H54 (cell line): ENCODE measurements around the gene MRPS27.
"Not testable (repeated sequence)": the region's sequence is repeated elsewhere in the genome, so short reads cannot be mapped to it uniquely, and the experiment has no call there.

Experiments
- DNase-seq: peaks from one replicate; pipeline ENCODE4 v3.0.0; 2011; ENCODE audit warnings: low spot score, mixed read lengths; ENCODE audit not compliant: insufficient read length
- FAIRE-seq: peaks from 3 replicates; lab custom pipeline; 2011; peaks lifted over from hg19 to GRCh38; lab: Jason Lieb, UNC
- POLR2A ChIP-seq: IDR thresholded peaks from 2 replicates; pipeline ENCODE4 v1.6.1; 2011; ENCODE audit warnings: low read depth, mild to moderate bottlenecking, low read length

Gene MRPS27

DNA sequence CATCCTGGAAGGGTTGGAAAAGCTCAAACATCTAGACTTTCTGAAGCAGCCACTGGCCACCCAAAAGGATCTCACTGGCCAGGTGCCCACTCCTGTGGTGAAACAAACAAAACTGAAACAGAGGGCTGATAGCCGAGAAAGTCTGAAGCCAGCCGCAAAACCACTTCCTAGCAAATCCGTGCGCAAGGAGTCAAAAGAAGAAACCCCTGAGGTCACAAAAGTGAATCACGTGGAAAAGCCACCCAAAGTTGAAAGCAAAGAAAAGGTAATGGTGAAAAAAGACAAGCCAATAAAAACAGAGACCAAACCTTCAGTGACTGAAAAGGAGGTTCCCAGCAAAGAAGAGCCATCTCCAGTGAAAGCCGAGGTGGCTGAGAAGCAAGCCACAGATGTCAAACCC is 125.2 kb downstream of the MRPS27 start:
- no peak for FAIRE-seq

DNA sequence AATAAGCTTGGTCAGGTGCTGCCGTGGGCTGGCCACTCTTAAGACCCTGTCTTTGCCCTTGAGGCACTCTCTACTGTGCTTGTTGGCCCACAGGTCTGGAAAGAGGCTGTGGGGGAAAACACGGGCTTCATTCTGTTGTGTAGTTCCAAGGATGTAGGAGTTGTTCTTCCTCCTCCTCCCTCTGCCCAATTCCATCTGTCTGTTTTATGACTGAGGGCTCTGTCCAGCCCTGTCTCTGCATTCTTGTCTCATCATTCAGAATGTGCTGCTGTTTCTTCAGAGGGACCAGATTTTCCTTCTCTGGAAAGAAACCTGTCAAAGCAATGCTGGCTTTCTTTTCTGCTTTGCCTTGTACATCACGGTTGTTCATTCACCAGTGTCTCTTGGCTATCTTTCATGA is 128.6 kb downstream of the MRPS27 start:
- no peak for DNase-seq
- TF ChIP-seq POLR2A: no peak
- FAIRE-seq: no peak

More for the DNA sequence above, 125.2 kb downstream of the MRPS27 start:
- DNase-seq: no peak
- TF ChIP-seq POLR2A: no peak

DNA sequence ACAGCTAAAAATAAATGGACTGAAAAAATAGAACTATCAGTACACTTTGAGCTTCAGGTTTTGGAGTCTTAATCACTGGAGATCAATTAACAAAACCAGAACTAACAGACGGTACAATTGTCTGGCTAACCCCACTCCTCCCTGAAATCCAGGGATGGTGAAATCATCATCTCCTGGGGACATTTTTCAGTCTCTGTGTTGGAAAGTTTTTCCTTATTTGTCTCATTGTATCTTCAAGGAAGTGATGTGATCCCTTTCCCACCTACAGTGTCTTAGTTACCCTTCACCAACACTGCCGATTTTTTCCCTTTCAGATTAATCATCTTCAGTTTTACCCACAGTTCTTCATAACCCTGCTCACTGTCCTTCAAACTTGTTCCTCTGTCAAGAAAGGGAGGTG is 130.9 kb downstream of the MRPS27 start:
- TF ChIP-seq POLR2A: no peak
- DNase-seq: no peak
- FAIRE-seq: no peak

DNA sequence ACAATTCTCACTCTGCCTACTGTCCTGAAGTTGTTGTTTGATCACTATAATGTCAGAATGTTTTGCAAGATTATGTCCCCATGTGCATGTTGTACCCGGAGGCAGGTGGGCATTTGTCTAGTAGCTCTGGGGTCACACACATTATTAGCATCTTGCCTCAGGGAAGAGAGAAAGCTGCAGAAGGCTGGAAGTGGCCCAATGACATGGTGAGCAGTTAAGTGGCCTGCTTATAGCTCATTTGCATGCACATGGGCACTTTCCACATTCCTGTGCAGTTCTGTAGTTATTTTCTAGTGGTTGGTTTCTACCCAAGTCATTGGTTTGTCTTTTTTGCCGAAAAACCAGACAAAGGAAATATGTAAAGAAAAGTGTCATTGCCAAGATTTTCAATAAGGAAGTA is 131.9 kb downstream of the MRPS27 start:
- DNase-seq: no peak
- FAIRE-seq: no peak
- TF ChIP-seq POLR2A: no peak

DNA sequence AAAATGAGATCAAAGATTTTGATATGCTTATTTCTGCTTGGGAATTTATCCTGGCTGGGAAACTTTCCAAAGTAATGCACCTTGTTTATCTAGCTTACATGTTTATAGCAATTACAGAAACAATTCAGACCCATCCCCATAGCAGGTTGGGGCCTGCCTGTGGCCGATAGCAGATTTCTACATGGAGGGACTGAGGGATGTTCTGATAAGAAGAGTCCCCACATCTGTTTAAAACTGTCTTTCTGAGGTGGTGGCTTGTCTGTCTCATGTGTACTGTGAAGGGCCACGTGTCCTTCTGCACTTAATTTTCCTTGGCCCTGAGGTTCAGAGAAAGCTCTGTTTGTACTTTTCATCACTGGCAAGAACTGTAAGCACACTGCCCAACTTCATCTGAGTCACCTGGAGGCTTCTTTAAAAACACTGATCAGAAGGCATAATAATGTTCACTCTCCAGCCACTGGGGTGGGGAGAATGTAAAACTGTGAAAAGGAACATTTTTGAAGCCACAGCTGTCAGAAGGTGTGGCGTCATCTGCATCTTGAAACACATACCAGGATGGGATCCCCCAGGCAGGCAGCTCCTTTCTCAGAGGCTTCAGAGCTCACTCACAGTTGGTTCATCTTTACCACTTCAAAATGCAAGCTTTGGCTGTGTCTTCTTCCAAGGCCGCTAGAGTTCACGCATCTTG is 132.5 kb downstream of the MRPS27 start:
- TF ChIP-seq POLR2A: no peak
- no peak for FAIRE-seq

DNA sequence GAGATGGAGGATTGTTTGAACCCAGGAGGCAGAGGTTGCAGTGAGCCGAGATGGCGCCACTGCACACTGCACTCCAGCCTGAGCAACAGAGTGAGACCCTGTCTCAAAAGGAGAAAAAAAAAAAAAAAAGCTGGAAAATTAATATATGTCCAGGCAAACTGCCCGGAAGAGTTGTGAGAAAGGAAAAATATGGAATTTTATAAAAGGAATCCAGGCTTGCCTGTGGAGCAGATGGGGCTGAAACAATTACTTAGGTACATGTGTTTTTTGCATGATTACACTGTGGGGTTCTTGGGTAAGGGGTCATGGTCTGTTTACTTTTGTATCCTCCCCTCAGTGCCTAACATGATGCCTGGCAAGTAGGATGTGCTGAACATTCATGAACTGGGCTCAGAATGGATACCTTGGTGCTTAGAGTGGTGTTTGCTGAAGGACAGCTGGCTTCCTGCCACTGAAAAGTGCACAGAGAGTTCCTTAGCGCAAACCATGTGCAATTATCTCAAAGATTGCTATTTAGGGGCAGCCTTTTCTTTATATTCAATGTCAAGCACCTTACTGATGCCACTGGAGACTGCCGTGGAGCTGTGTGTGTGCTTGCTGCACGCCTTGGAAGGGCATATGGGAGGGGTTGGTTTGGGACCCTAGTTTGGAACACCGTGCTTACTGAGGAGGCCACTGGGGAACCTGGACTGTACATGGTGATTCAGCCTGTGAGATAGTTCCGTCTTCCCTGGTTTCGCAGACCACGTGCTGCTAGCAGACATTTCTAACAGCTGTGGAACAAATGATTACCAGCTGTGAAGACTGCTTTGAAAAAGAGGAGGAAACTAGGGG is 134.3 kb downstream of the MRPS27 start:
- FAIRE-seq (no peak), DNase-seq (no peak)
- TF ChIP-seq POLR2A: no peak

More for the DNA sequence above, 132.5 kb downstream of the MRPS27 start:
- no peak for DNase-seq

DNA sequence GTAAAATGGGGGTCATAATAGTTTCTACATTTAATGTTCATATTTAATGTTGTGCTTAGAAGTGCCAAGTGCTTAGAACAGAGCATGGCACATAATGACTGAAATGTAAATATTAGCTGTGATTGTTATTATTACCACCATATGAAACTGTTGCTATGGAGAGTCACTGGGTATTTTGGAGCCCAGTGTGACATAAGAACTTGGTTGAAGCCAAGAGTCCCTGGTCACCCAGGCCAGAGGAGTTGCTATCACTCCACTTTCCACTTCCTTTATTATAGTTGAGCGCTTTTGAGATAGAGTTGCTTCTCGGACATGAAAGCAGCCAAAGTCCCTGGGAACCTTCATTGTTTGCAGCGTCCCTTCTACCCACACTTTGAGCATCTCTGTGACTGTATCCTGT is 135.6 kb downstream of the MRPS27 start:
- DNase-seq (no peak), FAIRE-seq (no peak)
- no peak for TF ChIP-seq POLR2A

DNA sequence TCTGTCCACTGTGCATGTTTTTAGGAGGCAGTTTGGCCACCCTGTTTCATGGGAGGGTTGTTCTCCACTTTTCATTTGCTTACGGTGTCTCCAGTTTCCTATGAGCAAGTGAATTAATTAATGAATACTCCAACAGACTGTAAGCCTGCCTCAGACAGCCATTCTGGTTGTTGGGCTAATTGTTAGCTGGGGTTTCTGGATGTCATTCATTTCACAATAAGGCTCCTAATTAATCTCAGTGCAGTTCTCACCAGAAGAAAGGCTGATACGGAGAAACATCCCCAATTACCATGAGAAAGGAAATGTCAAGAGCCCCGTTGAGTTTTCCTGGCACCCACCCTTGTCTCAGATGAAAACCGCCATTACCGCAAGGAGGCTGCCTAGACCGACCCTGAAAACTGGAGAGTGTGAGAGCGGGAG is 136.9 kb downstream of the MRPS27 start:
- DNase-seq (no peak), FAIRE-seq (no peak)
- no peak for TF ChIP-seq POLR2A

DNA sequence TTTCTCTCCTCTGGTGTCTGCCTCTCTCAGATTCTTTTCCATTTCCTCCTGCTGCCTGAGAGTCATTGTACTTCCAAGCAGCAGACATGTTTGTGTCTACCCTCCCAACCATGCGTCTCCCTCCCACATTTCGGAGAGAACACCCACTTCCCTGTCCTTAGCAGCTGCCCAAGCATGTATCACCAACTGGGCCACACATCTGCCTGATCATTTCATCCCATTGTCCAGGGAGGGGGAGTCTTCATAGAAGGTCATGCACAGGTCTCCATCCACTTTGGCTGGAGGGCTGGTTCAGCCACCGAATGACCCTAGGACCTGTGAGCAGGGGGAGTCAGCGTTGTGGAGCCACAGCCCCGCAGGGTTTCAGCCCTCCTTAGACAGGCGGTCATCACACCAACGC is 137.4 kb downstream of the MRPS27 start:
- DNase-seq (no peak), FAIRE-seq (no peak)
- no peak for TF ChIP-seq POLR2A

DNA sequence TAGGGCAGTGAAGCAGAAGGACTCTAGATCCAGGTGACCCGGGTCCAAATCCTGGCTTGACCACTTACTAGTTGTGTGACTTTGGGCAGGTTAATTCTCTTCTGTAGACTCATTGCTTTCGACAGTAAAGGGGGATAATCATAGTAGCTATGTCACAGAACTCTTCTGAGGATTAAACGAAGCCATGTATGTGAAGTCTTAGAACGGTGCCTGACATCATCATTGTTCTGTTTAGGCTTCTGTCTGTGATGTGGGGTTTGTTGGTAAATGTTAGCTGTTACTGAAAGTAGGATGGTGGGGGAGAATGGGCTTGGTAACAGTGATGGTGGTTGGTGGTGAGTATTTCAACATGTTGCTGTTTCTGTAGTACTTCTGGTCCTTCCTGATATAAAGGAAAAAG is 139.1 kb downstream of the MRPS27 start:
- DNase-seq (no peak), FAIRE-seq (no peak)
- no peak for TF ChIP-seq POLR2A

DNA sequence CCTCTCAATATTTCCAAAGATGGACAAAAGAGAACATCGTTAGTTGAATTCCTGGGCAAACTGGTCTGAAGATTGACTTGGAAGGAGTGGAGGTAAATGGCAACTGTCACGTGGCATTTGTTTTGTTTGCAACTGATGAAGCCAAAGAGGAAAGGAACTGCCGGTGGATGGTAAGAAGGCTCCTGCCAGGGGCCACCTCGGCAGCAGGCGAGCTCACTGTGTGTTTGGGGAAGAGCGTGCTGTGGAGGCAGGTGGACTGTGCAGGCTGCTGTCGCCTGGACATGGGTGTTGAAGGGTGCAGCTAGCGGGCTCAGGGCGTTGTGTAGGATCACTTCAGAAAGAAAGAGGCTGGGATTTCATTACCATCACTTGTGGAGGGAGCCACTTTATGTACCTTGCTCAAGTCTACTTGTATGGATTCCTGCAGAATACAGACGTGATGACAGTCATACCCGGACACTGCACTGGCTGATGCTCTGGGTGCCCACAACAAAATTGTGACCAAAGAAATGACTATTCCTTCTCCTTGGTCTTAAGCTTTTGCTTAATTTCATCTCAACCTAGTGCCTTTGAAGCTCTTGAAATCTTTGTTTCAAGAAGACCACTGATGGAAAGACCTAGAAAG is 140.1 kb downstream of the MRPS27 start:
- FAIRE-seq (no peak), DNase-seq (no peak)
- TF ChIP-seq POLR2A: no peak

DNA sequence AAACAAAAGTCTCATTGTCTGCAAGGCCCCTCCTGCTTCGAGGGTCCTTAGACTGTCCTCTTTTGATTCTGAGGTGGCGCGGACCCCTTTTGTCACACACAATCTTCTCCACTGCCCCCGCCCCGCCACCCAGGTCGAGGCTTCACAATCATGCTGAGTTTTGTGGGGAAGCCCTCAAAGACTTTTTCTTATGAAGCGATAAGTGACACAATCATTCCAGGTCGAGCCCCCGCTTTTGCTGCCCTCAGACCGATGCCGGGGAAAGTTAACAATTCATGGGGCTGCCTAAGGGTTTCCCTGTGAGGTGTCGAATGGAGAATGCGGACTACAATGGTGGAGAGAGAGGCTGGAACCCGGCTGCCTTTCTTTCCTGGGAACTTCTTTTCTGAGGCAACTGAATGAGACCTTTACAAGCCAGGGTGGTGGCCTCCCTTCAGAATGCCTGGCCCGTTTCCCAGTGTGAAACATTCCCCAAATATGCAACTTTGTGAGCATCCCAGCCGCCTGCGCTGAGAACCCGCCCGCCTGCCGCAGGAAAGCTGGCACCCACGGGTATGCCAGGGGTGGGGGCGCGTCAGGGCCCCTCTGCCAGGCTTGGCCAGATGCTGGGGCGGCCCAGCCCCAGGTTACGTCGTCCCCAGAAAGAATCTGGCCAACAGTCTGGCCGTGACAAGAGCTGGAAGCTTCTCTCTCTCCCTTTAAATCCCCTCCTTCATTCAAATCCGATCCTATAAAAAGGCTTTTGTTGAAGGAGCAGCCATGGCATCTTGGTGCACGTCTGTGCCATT is 140.8 kb downstream of the MRPS27 start:
- FAIRE-seq (peak; percentile 41), DNase-seq (peak; percentile 87)
- no peak for TF ChIP-seq POLR2A

DNA sequence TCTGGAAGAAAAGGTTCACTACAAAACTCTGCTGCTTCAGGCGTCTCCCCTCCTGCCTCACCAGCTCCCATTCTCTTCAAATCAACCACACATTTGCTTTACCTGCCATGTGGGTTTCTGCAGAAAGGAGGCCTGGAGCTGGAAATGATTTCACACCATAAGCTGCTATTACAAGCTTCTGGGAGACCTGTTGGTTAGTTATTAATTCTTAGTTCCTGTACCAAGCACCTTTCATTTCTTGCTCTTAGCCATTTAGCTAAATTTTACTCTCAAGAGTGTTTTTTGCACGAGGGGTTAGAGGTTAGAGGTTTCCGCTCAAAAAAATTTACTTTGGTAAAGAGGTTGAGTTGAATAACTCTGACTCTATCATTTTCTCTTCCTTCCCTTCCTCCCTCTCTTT is 142.5 kb downstream of the MRPS27 start:
- FAIRE-seq: no peak
- no peak for TF ChIP-seq POLR2A
- DNase-seq: no peak

DNA sequence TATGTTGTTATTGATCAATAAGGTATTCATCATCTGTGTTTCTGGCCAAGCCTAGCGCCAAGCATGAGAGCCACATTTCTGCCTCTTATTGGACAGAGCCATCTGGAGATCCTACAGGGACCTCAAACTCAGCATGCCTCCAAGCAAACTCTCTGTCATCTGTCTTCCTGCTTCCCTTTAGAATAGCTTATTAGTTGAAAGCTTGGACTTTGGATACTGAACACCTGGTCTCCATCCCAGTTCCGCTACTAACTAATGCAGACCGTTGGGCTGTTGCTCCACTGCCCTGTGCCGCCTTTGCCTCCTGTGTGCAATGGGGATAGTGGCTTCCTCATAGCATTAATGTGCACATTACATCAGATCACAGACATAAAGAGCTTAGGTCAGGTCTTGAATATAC is 147.3 kb downstream of the MRPS27 start:
- DNase-seq: no peak
- no peak for FAIRE-seq
- TF ChIP-seq POLR2A: no peak

DNA sequence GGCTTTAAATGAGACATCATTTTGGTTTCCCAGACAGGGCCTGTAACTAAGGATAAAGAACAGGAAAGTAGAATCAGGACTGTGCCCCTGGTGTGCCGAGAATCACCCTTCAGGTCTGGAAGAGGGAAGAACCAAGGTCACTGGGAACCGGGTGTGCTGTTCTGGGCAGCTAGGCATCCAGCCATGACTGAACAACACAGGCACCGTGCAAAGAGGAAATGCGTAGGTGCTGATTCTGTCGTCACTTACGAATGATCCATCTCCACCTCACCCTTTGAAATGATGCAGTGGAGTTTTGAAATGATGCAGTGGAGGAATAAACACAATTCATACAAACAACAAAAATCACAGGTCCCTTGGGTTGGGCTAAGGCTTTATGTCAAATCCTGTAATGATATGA is 148.4 kb downstream of the MRPS27 start:
- FAIRE-seq: no peak
- DNase-seq: no peak
- no peak for TF ChIP-seq POLR2A

DNA sequence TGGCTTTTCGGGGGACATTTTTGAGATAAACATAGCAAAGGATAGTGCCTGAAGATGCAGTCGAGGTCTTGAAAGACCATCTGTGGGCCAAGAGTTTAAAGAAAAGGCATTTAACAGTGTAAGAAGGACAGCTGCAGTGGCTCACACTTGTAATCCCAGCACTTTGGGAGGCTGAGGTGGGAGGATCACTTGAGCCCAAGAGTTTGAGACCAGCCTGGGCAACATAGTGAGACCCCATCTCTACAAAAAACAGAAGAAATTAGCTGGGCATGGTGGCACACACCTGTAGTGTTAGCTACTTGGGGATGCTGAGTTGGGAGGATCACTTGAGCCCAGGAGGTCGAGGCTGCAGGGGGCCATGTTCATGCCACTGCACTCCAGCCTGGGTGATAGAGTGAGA is 148.9 kb downstream of the MRPS27 start:
- not testable (repeated sequence) for FAIRE-seq, DNase-seq
